ENCODE results near the gene MIF. TPM values are rescaled to one million over a fixed set of nuclear protein-coding genes. Genes with fewer than 3 reads are reported as not detected.
"Not testable (repeated sequence)": the region's sequence is repeated elsewhere in the genome, so short reads cannot be mapped to it uniquely, and the experiment has no call there.

Gene MIF
- total RNA-seq = 256 and 348 TPM in 2 replicates

GRCh38 chr22:23893945-23894709, at the start of gene MIF:
MIF (plus strand) TSS chr22:23894383; CDS start chr22:23894475, 92 bp downstream.
- peak; percentile 77 to 92 for DNase-seq (ENCODE audit: low read depth in 2 of 2)

GRCh38 chr22:23844739-23845202, 49.4 kb upstream of the MIF start:
- DNase-seq (ENCODE audit: low read depth in 2 of 2) = no peak

- no peak for DNase-seq (ENCODE audit: low read depth in 2 of 2)
Measured at GRCh38 chr22:23845265-23846080, 48.7 kb upstream of the MIF start.

- DNase-seq (ENCODE audit: low read depth in 2 of 2) = no peak
Measured at GRCh38 chr22:23846081-23846469, 48.1 kb upstream of the MIF start.

- no peak for DNase-seq (ENCODE audit: low read depth in 2 of 2)
Measured at GRCh38 chr22:23847310-23847920, 46.8 kb upstream of the MIF start.

GRCh38 chr22:23847991-23848864, 46.0 kb upstream of the MIF start:
- no peak for DNase-seq (ENCODE audit: low read depth in 2 of 2)

- DNase-seq (ENCODE audit: low read depth in 2 of 2) = peak; percentile 32 to 69
Measured at GRCh38 chr22:23849009-23850006, 44.9 kb upstream of the MIF start.

GRCh38 chr22:23850136-23850611, 44.0 kb upstream of the MIF start:
- no peak for DNase-seq (ENCODE audit: low read depth in 2 of 2)

GRCh38 chr22:23856721-23857605, 37.2 kb upstream of the MIF start:
- peak in 1 of 2 donors; percentile 20 for DNase-seq (ENCODE audit: low read depth in 2 of 2)

- peak; percentile 91 to 97 for DNase-seq (ENCODE audit: low read depth in 2 of 2)
Measured at GRCh38 chr22:23857606-23858483, 36.3 kb upstream of the MIF start, which contains the start of gene SLC2A11. SLC2A11 (plus strand) TSS chr22:23857875; CDS start chr22:23858000, 125 bp downstream.

GRCh38 chr22:23858484-23858815, 35.7 kb upstream of the MIF start:
- no peak for DNase-seq (ENCODE audit: low read depth in 2 of 2)

GRCh38 chr22:23859201-23859600, 35.0 kb upstream of the MIF start:
- no peak for DNase-seq (ENCODE audit: low read depth in 2 of 2)

- not testable (repeated sequence) for DNase-seq (ENCODE audit: low read depth in 2 of 2)
Measured at GRCh38 chr22:23860187-23860586, 34.0 kb upstream of the MIF start.

GRCh38 chr22:23862103-23862502, 32.1 kb upstream of the MIF start:
- DNase-seq (ENCODE audit: low read depth in 2 of 2) = peak; percentile 46 to 70

GRCh38 chr22:23864499-23865154, 29.6 kb upstream of the MIF start:
- not testable (repeated sequence) for DNase-seq (ENCODE audit: low read depth in 2 of 2)

GRCh38 chr22:23868580-23868979, 25.6 kb upstream of the MIF start:
- DNase-seq (ENCODE audit: low read depth in 2 of 2) = no peak

- no peak for DNase-seq (ENCODE audit: low read depth in 2 of 2)
Measured at GRCh38 chr22:23874871-23875270, 19.3 kb upstream of the MIF start.
